Measurements from ENCODE around the gene MAPK12. TPM values are rescaled to one million over a fixed set of nuclear protein-coding genes. Genes with fewer than 3 reads are reported as not detected.

The MAPK12 gene
- total RNA-seq, 1 donor from 2014 or later, result 23.2 TPM

DNA sequence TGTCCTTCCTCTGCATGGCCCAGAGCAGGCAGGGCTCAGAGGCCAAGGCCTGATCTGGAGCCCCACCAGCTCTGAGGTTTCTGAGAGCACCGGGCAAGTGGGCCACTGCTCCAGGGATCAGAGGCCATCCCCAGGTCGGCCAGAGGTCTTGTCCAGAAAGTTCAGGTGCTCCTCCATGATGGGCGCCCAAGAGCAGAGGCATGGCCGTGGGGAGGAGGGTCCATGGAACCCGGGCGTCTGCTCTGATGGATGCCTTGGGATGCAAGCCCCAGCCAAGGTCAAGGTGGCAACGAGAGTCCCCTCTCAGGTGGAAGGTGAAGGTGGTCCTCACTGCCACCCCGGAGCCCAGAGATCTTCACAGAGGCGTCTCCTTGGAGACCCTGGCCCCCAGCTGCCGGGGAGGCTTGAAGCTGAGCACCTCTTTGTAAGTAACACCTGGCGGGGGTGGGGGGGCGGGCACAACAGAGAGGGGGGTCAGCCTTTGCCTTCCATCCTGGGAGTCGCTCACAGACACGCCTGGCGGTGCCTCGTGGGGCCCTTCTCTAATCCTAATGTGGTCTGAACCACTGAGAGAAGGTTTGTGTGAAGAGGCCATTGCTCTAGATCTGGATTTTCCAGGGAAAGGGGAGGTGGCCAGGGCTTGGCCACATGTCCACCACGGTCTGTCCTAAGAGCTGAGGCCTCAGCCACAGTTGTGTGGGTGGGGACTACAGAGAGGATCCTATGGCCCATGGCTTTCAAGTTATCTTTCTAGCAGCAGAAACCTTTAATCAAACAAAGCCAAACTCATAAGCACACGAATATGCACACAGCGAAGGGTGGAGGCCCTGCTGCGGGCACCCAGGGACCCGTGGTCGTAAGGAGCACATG is 8.2 kb downstream of the MAPK12 start:
- DNase-seq (ENCODE audit: low spot score), result no peak

DNA sequence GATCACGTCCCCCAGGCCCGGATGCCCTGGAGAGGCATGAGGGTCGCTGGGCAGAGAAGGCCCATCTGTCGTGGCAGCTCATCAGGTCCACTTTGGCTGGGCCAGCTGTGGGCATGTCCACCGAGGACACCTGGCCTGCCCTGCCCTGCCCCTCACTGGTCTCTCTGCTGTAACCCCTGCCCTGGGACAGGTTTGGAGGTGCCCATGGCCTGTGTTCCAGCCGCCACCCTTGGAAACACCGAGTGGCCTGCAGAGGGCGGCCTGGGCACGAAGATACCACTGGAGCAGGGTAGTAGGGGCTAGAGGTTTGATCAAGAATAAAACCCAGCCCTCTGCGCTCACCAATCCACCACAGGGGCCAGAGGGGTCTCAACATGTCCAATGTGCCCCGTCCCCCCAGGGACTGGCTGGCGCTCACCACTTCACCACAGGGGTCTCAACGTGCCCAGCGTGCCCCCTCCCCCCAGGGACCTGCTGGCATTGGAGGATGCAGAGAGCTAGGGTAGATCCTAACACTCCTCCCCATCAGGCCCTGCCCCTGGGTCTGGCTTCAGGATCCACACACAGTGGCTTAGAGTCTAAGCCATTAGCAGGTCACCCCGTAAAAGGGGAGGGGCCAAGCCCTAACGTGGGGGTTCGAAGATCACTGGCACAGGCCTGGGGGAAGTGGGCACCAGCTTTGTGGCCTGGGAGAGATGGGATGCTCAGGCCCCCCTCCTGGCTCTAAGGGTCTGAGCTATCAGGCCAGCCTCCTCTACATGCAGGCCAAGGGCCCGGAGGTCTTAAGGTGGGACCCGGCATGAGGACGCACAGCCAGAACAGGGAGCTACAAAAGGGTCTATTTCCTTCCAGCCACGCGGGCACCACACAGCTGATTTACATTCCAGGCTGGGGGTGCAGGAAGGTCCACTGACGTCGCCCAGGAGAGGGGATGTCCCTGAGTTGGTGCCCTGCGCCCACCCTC is 9.1 kb downstream of the MAPK12 start:
- DNase-seq (ENCODE audit: low spot score), result peak; percentile 72

DNA sequence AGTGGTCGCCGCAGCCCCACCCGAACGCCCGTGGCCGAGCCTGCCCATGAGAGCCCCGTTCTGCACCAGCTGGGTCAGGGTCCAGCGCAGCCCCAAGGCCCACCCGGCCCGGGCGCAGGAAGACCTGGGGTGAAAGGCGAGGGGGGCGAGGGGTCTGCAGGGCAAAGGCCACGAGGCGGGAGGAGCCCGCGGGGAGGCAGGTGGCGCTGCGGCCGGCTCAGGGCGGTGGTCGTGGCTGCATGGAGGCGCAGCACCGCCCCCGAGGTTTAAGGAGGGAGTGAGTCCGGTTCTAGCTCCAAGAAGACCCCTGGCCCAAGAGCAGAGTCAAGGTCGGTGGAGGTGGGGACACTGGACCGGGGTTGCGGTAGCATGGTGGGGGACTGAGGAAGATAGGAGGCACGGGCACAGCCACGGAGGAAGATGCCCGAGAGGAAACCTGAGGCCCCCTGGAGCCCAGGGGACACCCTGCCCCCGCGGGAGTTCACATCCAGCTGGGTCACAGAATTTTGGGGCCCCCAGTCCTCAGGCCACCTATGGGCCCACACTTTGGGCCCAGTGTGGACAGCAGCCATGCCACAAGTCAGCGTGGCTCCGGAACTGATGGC is 9.9 kb downstream of the MAPK12 start:
- DNase-seq (ENCODE audit: low spot score), result no peak

DNA sequence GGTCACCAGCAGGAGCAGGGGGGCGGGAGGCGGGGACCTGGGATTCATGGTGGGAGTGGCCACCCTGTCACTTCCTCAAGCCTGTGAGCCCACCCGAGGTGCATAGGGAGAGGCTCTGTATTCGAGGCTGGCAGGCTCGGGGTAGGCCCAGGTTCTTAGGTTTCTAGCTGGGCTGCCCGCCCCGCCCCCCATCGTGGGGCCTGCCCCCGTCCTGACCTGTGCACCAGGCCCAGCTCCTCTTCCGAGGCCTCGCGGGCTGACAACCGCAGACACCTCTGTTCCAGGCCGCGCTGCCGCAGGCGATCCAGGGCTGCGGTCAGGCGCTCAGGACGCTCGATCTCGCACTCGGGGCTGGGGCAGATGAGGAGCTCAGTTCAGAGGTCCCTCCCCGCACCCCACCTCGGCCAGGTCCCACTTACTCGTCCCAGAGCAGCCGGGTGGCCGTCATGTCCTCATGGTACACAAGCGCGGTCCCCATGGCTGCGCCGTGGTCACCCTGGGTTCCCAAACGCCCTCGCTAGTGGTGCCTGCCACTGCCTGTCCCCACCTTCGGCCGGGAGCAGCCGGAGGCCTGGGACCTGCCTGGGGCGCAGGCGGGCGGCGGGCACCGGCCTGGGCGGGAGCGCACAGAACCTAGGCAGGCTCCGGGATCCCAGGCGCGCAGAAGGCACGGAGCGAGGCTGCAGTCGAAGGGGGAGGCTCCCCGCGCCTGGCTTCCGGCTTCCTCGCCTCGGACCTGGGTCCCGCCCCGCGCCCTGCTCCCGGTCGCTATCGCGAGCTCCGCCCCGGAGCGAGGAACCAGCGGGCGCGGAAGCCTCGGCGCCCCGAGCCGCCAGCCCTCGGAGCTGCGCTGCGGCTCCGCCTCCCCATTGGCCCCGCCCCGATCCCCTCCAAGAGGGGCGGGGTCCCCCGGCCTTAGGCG is 10.7 kb downstream of the MAPK12 start, which contains the start of gene HDAC10:
Gene HDAC10 (minus strand): TSS at position 711 of the 922 bp plus-strand sequence. CDS start 233 bp downstream, at position 478.
- DNase-seq (ENCODE audit: low spot score), result peak; percentile 83

DNA sequence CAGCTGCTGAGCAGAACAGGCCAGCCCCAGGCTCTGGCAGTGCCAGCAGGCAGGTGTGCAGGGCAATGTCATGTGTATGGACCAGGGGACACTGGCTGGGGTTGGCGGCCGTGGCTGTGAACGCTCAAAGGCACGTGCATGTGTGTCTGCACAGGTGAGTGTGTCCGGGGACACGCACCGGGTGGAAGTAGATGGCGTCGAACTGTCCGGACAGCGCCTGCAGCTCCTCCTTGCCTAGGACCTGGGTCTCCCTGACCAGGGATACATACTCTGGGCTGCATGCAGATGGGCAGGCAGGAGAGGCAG is 11.3 kb downstream of the MAPK12 start:
- DNase-seq (ENCODE audit: low spot score), result no peak

DNA sequence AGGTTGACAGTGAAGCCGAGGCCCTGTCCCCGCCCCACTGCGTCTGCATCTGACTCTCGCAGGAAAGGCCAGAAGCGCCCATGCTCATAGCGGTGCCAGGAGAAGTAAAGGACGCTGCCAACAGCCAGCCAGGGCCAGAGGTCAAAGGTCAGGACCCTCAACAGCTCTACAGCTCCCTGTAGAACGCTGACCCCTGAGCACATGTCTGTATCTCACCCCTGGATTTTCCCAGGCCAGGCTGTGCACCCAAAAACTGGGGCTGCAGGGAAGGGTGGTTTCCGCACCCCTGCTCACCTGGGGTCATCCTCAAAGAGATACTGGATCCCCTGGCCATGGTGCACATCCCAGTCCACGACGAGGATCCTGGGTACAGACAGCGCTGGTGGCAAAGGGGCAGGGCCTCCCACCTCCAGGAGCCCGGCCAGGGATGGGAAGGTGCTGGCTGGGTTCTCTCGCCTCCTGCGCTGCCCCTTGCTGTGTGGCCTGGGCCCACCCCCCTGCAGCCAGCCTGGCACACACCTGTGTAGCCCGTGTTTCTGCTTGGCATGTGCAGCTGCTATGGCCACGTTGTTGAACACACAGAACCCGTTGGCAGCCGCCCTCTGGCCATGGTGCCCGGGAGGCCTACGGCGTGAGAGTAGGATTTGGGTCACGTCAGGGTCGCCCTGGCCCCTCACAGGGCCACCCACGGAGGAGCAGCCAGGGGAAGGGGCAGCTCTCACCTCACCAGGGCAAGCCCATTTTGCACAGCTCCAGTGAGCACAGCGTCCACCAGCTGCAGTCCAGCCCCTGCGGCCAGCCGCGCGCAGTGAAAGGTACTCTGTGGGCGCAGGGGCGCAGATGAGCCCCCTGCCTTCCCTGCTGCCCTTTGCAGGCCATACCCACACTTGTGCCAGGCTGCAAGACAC is 11.9 kb downstream of the MAPK12 start:
- no peak for DNase-seq (ENCODE audit: low spot score)

DNA sequence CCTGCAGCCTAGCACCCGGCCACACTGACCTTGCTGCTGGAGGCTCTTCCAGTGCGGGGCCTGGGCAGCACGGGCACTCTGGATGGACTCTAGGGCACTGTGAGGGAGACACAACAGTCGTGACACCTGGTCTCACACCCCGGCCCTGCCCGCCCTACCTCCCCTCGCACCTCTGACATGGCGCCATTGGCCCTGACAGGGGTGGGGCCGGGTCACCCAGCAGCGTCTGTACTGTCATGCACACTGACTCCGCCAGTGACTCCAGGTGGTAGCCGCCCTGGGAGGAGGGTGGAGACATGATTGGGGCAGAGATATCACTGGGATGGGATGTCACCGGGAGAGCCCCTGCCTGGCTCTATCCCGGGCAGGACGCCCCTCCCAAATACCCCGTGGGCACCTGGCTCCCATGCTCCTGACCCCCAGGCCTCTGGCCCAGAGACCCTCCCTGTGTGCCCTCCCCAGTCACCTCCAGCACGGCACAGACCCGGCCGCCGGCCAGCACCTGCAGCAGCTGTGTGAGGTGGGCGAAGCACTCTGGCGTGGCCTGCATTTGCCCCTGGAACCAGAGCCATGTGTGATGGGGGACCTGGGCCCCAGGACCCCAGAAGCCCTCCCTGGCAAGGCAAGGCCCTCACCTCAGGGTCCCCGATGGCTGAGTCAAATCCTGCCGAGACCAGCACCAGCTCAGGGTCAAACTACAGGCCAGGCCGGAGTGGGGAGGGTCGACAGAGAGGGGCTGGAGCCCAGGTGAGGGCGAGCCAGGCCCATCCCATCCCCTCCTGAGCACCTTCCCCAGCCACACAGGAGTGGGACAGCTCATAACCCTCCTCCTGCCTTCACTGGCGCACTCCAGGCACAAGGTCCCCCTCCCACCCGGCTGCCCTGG is 13.0 kb downstream of the MAPK12 start:
- no peak for DNase-seq (ENCODE audit: low spot score)

DNA sequence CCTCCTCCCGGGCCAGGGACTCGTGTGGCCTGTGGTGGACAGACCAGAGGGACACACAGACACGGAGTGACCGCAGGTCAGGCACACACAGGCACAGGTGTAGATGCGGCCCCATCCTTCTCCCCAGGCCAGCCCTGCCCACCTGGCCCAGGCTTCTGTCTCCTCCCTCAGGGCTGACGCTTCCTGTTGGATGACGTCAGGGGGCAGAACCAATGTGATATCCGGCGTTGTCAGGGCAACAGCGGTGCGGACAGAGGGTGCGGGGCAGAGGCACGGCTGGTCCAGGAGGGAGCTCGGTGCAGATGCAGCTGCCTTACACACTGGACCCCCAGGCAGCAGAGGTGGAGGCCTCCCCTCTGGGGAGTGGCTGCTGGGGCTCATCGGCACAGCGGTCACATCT is 13.7 kb downstream of the MAPK12 start:
- peak; percentile 65 for DNase-seq (ENCODE audit: low spot score)

DNA sequence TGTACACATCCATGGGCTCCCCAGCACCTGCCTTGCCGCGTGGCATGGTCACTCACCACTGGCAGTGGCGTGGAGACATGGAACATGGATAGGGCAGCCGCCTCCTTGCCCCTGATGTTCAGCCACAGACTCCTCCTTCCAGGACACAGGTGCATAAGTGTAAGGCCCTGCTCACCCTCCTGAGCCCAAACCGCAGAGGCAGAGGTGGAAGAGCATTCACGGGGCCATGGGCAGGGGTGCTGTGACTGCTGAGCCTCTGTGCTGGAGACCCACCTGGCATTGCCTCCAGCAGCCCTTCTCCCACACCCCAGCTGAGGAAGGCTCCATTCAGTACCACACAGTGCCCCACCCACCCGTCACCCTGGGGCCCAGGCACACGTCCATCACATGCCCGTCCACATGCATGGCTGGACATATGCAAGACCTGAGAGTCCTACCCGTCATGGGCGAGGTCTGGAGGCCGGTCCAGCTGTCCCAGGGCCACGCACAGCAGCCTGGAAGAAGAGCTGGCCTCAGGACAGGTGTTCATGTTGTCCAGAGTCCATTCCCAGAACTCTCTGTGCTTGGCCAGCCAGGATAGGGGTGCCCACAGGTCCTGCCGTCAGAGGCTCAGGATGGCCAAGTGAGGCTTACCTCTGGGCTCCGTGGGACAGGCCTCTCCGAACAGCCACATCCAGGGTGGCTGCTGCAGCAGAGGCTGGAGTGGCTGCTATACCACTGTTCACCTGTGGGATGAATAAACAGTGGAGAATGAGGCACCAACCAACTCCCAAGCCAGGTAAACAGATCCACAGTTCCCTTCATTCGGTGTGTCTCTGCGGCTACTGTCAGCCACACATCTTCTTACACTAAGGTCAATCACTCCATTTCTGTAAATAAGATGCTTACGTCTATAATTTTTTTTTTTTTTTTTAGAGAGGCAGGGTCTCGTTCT is 15.0 kb downstream of the MAPK12 start:
- no peak for DNase-seq (ENCODE audit: low spot score)

DNA sequence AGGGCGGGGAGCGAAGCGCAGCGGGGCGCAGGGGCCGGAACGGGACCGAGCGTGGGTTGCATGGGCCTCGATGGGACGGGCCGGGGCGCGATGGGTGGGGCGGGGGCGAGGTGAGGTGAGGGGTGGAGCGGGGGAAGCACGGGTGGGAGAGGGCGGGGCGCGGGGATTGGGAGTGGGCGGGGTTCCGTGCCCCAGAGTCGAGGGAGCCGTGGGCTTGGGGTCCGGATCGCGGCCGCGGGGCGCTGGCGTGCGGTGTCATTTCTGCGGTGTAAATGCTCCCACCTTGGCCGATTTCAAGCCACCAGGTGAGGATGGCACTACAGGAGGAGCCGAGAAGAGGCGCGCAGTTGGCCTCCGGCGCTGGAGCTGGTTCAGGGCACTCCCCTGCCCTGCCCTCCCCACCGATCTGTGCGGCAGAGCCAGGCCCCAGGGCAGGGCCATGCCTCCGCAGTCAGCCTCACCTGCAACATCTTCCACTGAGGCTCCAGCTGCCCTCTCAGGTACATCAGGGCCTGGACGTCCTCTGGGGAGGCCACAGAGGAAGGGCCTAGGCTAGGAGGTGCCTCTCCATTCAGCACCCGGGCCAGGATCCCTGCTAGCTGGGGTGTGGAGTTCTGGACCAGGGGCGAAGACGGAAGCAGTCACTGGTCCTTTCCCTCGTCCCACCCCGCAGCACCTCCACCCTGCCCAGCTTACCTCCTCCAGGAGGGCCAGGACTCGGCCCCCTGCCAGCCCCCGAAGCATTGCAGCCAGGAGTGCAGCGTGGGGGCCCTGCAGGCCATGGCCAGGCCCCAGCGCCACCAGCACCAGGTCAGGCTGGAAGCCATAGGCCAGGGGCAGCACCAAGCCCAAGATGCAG is 16.0 kb downstream of the MAPK12 start:
- no peak for DNase-seq (ENCODE audit: low spot score)

DNA sequence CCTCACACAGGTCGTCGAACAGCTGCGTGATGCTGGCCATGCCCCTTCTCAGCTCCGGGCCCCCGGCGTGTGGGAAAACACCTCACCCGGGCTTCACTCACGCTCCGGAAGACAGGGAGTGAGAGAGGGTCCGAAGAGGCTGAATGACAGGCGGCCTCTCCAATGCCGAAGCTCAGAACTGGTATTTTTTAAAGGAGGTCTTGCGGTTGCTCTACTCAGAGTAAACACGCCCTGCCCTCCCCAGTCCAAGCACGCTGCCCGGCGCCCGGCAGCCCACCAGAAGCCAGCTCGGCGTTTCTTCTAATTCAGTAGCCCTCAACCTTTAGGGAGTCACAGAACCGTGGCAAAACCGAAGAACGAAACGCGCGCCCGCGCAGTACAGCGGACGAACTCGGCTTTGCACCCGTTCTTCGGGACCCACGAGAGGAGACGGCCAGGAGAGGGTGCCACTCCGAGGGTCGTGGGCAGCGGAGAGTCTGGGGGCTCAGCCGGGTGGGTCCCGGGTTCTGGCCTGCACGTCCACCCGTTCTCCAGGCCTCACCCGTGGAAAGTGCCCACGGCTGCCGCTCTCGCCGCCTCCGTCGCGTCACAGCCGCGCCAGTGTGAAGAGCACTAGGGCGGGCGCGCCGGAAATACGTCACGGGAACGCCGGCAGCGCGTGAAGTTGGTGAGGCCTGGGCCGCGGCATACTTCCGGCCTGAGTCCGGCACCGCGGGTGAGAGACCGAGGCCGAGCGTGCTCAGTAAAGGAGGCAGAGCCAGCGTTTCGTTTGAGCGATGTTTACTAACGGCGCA is 16.9 kb downstream of the MAPK12 start, which contains the start of gene TUBGCP6:
Gene TUBGCP6 (minus strand): TSS at position 604 of the 794 bp plus-strand sequence. CDS start 564 bp downstream, at position 40.
- DNase-seq (ENCODE audit: low spot score), result peak; percentile 96

DNA sequence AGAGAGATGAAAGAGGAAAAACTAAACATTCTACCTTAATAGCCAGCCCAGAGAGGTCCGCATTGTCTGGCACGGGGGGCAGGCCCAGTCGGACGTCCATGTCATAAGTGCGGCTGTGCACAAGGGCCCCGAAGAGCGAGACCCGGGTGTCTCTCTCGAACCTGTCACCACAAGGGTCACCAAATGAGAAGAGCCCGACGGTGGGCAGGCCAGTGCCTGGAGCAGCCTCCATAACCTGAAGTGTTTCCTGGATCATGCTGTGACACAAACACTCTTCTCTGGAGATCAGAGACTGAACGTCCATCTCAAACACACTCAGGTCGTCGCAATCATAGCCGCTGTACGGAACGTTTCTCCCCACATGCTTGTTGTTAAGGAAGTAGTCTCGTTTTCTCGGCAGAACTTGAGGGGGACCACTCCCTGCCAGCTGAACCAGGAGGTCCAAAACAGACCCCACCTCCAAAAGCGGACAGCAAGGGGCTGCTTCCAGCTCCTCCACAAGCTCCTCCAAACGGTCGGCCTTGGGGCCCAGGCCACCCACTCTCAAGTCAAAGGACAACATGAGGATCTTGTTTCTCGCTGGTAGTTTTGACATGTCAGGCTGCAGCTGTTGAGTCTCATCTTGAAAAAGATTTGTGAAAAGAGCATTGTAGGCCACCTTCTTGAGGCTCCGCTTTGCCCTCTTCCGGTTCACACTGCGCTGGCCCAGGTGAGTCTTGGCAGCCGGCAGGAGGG is 17.6 kb downstream of the MAPK12 start:
- no peak for DNase-seq (ENCODE audit: low spot score)

DNA sequence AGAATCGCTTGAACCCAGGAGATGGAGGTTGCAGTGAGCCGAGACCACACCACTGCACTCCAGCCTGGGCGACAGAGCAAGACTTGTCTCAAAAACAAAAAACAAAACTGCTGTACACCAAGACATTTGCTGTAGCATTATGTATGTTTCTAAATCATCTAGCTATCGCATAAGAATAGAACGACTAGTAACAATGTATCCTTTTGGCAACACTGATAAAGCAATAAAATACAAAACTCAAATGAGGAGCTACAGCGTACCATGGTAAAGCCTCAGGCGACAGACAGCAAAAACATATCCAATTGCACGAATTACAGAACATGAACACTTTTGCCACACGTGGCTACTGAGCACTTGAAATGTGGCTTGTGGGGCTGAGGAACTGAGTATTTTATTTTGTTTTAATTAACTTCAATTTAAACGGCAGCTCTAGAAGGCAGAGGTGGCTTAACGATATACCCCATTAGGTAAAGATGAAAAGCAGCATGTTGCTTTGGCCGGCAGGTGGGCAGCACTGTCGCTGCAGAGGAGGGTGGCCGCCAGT is 19.0 kb downstream of the MAPK12 start:
- no peak for DNase-seq (ENCODE audit: low spot score)

DNA sequence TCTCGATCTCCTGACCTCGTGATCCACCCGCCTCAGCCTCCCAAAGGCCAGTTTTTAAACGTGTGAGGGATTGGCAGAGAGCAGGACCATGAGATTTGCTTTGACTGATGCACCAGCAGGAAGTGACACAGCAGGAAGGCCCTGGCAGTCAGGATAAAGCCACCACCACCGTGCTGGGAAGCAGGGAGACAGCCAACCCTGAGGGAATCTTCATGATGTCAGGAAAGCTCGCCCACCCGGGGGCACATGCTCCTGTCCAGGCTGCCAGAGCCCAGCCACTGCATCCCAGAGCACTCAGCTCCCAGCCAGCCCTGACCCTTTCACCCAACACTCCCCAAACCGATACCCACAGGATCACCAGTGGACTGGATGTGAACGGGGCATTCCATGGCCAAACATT is 22.7 kb downstream of the MAPK12 start:
- DNase-seq (ENCODE audit: low spot score), result no peak

Measured in mucosa of gallbladder (tissue), 1 donor.